A673 (cell line): ENCODE measurements around the gene LRP1. TPM values are rescaled to one million over a fixed set of nuclear protein-coding genes. Genes with fewer than 3 reads are reported as not detected.

Experiments used
- BruUV-seq: library from RNA; stranded (reverse); fragments of 400-500 nt; replicated peaks from 2 replicates; lab custom pipeline; 2021; lab: Mats Ljungman, UMichigan
- CTCF ChIA-PET: fragments of 300-600 bp; sonication (Branson Sonifier 250); formaldehyde crosslinking; loops from one replicate; lab custom pipeline; 2022; ENCODE audit warnings: antibody characterized with exemption; lab: Charles Lee
- POLR2A ChIA-PET: fragments of 300-600 bp; sonication (Branson Sonifier 250); formaldehyde crosslinking; loops from one replicate; lab custom pipeline; 2022; ENCODE audit warnings: antibody characterized with exemption; ENCODE audit not compliant: low non-redundant PET; lab: Charles Lee
- DNase-seq: peaks from one replicate; pipeline ENCODE4 v3.0.0-alpha.2; 2015; ENCODE audit warnings: low spot score
- H3K27ac ChIP-seq: fragments of 200-600 bp; sonication (generic); 2 replicates; pipeline ENCODE4 v1.5.1; 2016; ENCODE audit warnings: mixed run types, low read depth, mild to moderate bottlenecking, mixed read lengths, antibody characterized with exemption, low read length; ENCODE audit not compliant: poor library complexity, severe bottlenecking
- H3K27me3 ChIP-seq: fragments of 200-600 bp; sonication (generic); replicated peaks from 2 replicates; pipeline ENCODE4 v1.6.1; 2017; ENCODE audit warnings: mixed run types, low read depth, mild to moderate bottlenecking, mixed read lengths, antibody characterized with exemption, low read length; ENCODE audit not compliant: insufficient read depth, poor library complexity
- H3K36me3 ChIP-seq: fragments of 200-600 bp; sonication (generic); 2 replicates; pipeline ENCODE4 v1.6.1; 2016; ENCODE audit warnings: mixed run types, mild to moderate bottlenecking, mixed read lengths, antibody characterized with exemption, low read length; ENCODE audit not compliant: insufficient read depth, poor library complexity, severe bottlenecking
- H3K4me1 ChIP-seq: fragments of 200-600 bp; sonication (generic); 2 replicates; pipeline ENCODE4 v1.6.1; 2017; ENCODE audit warnings: mixed run types, mild to moderate bottlenecking, mixed read lengths, antibody characterized with exemption, low read length; ENCODE audit not compliant: insufficient read depth, poor library complexity, severe bottlenecking
- H3K4me3 ChIP-seq: fragments of 200-600 bp; sonication (generic); 2 replicates; pipeline ENCODE4 v1.5.1; 2016; ENCODE audit warnings: low read depth, mixed run types, mild to moderate bottlenecking, mixed read lengths, low read length; ENCODE audit not compliant: poor library complexity, severe bottlenecking
- H3K9me3 ChIP-seq: fragments of 200-600 bp; sonication (generic); 2 replicates; pipeline ENCODE4 v1.6.1; 2016; ENCODE audit warnings: mixed run types, low read depth, mild to moderate bottlenecking, mixed read lengths, antibody characterized with exemption, low read length; ENCODE audit not compliant: poor library complexity, severe bottlenecking
- CTCF ChIP-seq: fragments of 300-800, 200-600 bp; sonication (generic); conservative IDR thresholded peaks from 2 replicates; pipeline ENCODE4 v1.5.1; 2017; ENCODE audit warnings: low read depth, mild to moderate bottlenecking, antibody characterized with exemption, low read length, moderate library complexity, mixed read lengths
- EZH2 ChIP-seq: fragments of 200-600 bp; sonication (generic); IDR thresholded peaks from 2 replicates; pipeline ENCODE4 v1.6.1; 2017; ENCODE audit warnings: borderline replicate concordance, low read depth, mild to moderate bottlenecking, mixed read lengths, antibody characterized with exemption, low read length; ENCODE audit not compliant: poor library complexity, severe bottlenecking
- intact Hi-C: fragments of 100-400 bp; cut with micrococcal nuclease; formaldehyde crosslinking; loops from one replicate; pipeline ENCODE4 v1.10.0; 2022; ENCODE audit not compliant: unreplicated experiment
- total RNA-seq: library from RNA; stranded (reverse); gene quantifications from 2 replicates; pipeline ENCODE4 v1.2.3, GENCODE V29; 2021

The LRP1 gene
- total RNA-seq, 1 experiment from 2014 or later = 31.0 TPM

- CTCF ChIA-PET = no interaction called here
- no TSS peak for BruUV-seq
- H3K4me1 ChIP-seq = peaks cover 14% of the 10 kb centered on the region
- intact Hi-C loops = no loop called here
- no peaks in the 10 kb centered on the region for H3K27me3 ChIP-seq
- H3K36me3 ChIP-seq = peaks cover 32% of the 10 kb centered on the region
- no peak for TF ChIP-seq EZH2
- no peak for TF ChIP-seq CTCF
- no peaks in the 10 kb centered on the region for H3K9me3 ChIP-seq
- H3K27ac ChIP-seq = no peak overlapping the region
- no peak for DNase-seq
- POLR2A ChIA-PET = no interaction called here
- H3K4me3 ChIP-seq = no peak overlapping the region
Measured at GRCh38 chr12:57106021-57106708, 22.1 kb upstream of the LRP1 start.

GRCh38 chr12:57107456-57108155, 20.7 kb upstream of the LRP1 start:
- intact Hi-C loops = no loop called here
- Histone ChIP-seq H3K27me3 (no peaks in the 10 kb centered on the region), H3K9me3 (no peaks in the 10 kb centered on the region), H3K36me3 (peaks cover 25% of the 10 kb centered on the region), H3K4me3 (no peak overlapping the region), H3K27ac (no peak overlapping the region), H3K4me1 (peaks cover 20% of the 10 kb centered on the region)
- no TSS peak for BruUV-seq
- DNase-seq = no peak
- POLR2A ChIA-PET = no interaction called here
- TF ChIP-seq CTCF = no peak
- no peak for TF ChIP-seq EZH2
- CTCF ChIA-PET = no interaction called here

- H3K9me3 ChIP-seq = no peaks in the 10 kb centered on the region
- peak overlapping the region; percentile 51 for H3K4me3 ChIP-seq
- H3K27ac ChIP-seq = peak overlapping the region; percentile 90
- CTCF ChIA-PET = interaction anchor here (3.5 kb wide), 1 partner anchor 41 kb away, joined by 87 read pairs; no protein-coding TSS in a partner anchor
- H3K36me3 ChIP-seq = peaks cover 25% of the 10 kb centered on the region
- POLR2A ChIA-PET = no interaction called here
- intact Hi-C loops = loop anchor here (2.0 to 5.0 kb wide), 3 partner anchors 15 to 597 kb away; no protein-coding TSS in a partner anchor
- DNase-seq = no peak
- no TSS peak for BruUV-seq
- H3K27me3 ChIP-seq = no peaks in the 10 kb centered on the region
- no peak for TF ChIP-seq CTCF
- TF ChIP-seq EZH2 = no peak
- peaks cover 22% of the 10 kb centered on the region for H3K4me1 ChIP-seq
Measured at GRCh38 chr12:57109207-57110103, 18.8 kb upstream of the LRP1 start.
